Mesenchymal stem cell (in vitro differentiated cells and primary cell): ENCODE results near the gene ZBTB49.

Source experiments
- DNase-seq: peaks from one replicate; pipeline ENCODE4 v3.0.0-alpha.2; 2013
- H2AFZ ChIP-seq: one replicate; pipeline ENCODE4 v1.6.1; 2013; ENCODE audit warnings: low read depth, mild to moderate bottlenecking, control low read depth, inconsistent platforms, low read length, moderate library complexity
- H2AK5ac ChIP-seq: 2 replicates; pipeline ENCODE4 v1.6.1; 2013; ENCODE audit warnings: low read length, moderate library complexity, mild to moderate bottlenecking, inconsistent platforms; ENCODE audit not compliant: severe bottlenecking
- H2BK120ac ChIP-seq: one replicate; pipeline ENCODE4 v1.6.1; 2013; ENCODE audit warnings: low read depth, mild to moderate bottlenecking, inconsistent platforms, low read length, moderate library complexity
- H2BK12ac ChIP-seq, 2 experiments: one replicate each; pipeline ENCODE4 v1.6.1; 2013; ENCODE audit warnings: inconsistent platforms in 2 of 2, low read length in 2 of 2, mild to moderate bottlenecking in 2 of 2, moderate library complexity in 2 of 2, control low read depth in 1 of 2
- H2BK15ac ChIP-seq: one replicate; pipeline ENCODE4 v1.6.1; 2013; ENCODE audit warnings: mild to moderate bottlenecking, low read depth, inconsistent platforms; ENCODE audit not compliant: poor library complexity, severe bottlenecking
- H2BK5ac ChIP-seq: 2 replicates; pipeline ENCODE4 v1.6.1; 2013; ENCODE audit warnings: low read depth, mild to moderate bottlenecking, low read length, control low read depth, inconsistent platforms; ENCODE audit not compliant: poor library complexity, severe bottlenecking
- H3K14ac ChIP-seq, 2 experiments: one replicate each; pipeline ENCODE4 v1.6.1; 2013; ENCODE audit warnings: inconsistent platforms in 2 of 2, low read length in 2 of 2, control low read depth in 1 of 2, mild to moderate bottlenecking in 1 of 2, moderate library complexity in 1 of 2
- H3K18ac ChIP-seq, 2 experiments: one replicate each; pipeline ENCODE4 v1.6.1; 2013; ENCODE audit warnings: inconsistent platforms in 2 of 2, low read length in 2 of 2, control low read depth in 1 of 2, low read depth in 1 of 2, mild to moderate bottlenecking in 1 of 2
- H3K23ac ChIP-seq, 2 experiments: one replicate each; pipeline ENCODE4 v1.6.1; 2013; ENCODE audit warnings: inconsistent platforms in 2 of 2, low read length in 2 of 2, mild to moderate bottlenecking in 2 of 2, moderate library complexity in 2 of 2, control low read depth in 1 of 2
- H3K27ac ChIP-seq: 2 replicates; pipeline ENCODE4 v1.5.1; 2013; ENCODE audit warnings: mild to moderate bottlenecking, moderate library complexity, low read length, control low read depth, inconsistent platforms; ENCODE audit not compliant: poor library complexity, severe bottlenecking
- H3K27me3 ChIP-seq, 2 experiments: 2 replicates each; pipeline versions ENCODE4 v1.6.1 to v1.7.0; 2013; ENCODE audit warnings: low read length in 2 of 2, mild to moderate bottlenecking in 2 of 2, moderate library complexity in 2 of 2, control low read depth in 1 of 2, inconsistent platforms in 1 of 2; ENCODE audit not compliant: control insufficient read depth in 1 of 2, insufficient read depth in 1 of 2
- H3K36me3 ChIP-seq, 2 experiments: 2 replicates each; pipeline versions ENCODE4 v1.6.1 to v1.7.0; 2013; ENCODE audit warnings: low read length in 2 of 2, control low read depth in 1 of 2, inconsistent platforms in 1 of 2, low read depth in 1 of 2, mild to moderate bottlenecking in 1 of 2; ENCODE audit not compliant: insufficient read depth in 2 of 2, control insufficient read depth in 1 of 2
- H3K4ac ChIP-seq, 2 experiments: one replicate each; pipeline ENCODE4 v1.6.1; 2013; ENCODE audit warnings: inconsistent platforms in 2 of 2, low read length in 2 of 2, mild to moderate bottlenecking in 2 of 2, moderate library complexity in 2 of 2, control low read depth in 1 of 2, low read depth in 1 of 2
- H3K4me1 ChIP-seq: 2 replicates; pipeline ENCODE4 v1.6.1; 2013; ENCODE audit warnings: low read depth, low read length, control low read depth; ENCODE audit not compliant: control insufficient read depth, insufficient read depth
- H3K4me2 ChIP-seq: 2 replicates; pipeline ENCODE4 v1.6.1; 2013; ENCODE audit warnings: low read length, mild to moderate bottlenecking, inconsistent platforms; ENCODE audit not compliant: poor library complexity, severe bottlenecking
- H3K4me3 ChIP-seq, 2 experiments: 2 replicates each; pipeline versions ENCODE4 v1.5.1 to v1.7.0; 2013; ENCODE audit warnings: low read length in 2 of 2, mild to moderate bottlenecking in 2 of 2, control low read depth in 1 of 2, low read depth in 1 of 2; ENCODE audit not compliant: insufficient read depth in 1 of 2
- H3K79me1 ChIP-seq: replicated peaks from 2 replicates; pipeline ENCODE4 v1.6.1; 2013; ENCODE audit warnings: mild to moderate bottlenecking, control low read depth, low read length, inconsistent platforms; ENCODE audit not compliant: poor library complexity, severe bottlenecking
- H3K9ac ChIP-seq: 2 replicates; pipeline ENCODE4 v1.7.0; 2013; ENCODE audit warnings: mild to moderate bottlenecking, low read length, moderate library complexity
- H3K9me3 ChIP-seq: 2 replicates; pipeline ENCODE4 v1.7.0; 2013; ENCODE audit warnings: mild to moderate bottlenecking, low read length; ENCODE audit not compliant: control insufficient read depth
- H4K8ac ChIP-seq: one replicate; pipeline ENCODE4 v1.6.1; 2013; ENCODE audit warnings: inconsistent platforms, mild to moderate bottlenecking, low read length, moderate library complexity
- H4K91ac ChIP-seq: one replicate; pipeline ENCODE4 v1.6.1; 2013; ENCODE audit warnings: mild to moderate bottlenecking, low read length, inconsistent platforms
- WGBS: methylation state at CpG from one replicate; pipeline ENCODE4 v1.1.7; 2013; ENCODE audit warnings: mixed read lengths; 5-methylcytosine and 5-hydroxymethylcytosine counted together

Gene ZBTB49

GRCh38 chr4:4338210-4339001 is 48.4 kb downstream of the ZBTB49 start:
- Histone ChIP-seq H3K9ac (no peak overlapping the region), H2AFZ (no peak overlapping the region), H2AK5ac (no peak overlapping the region), H3K4me2 (no peak overlapping the region), H3K23ac (no peak overlapping the region), H4K8ac (no peak overlapping the region), H3K79me1 (no peaks in the 10 kb centered on the region), H3K4ac (no peak overlapping the region), H3K9me3 (no peaks in the 10 kb centered on the region), H2BK12ac (no peak overlapping the region), H2BK5ac (no peak overlapping the region), H2BK120ac (no peak overlapping the region), H3K27me3 (peaks cover 22 to 57% of the 10 kb centered on the region in 2 experiments), H3K36me3 (no peaks in the 10 kb centered on the region), H3K4me1 (peaks cover under 1% of the 10 kb centered on the region), H3K18ac (no peak overlapping the region), H3K4me3 (no peak overlapping the region), H3K14ac (no peak overlapping the region), H3K27ac (no peak overlapping the region), H4K91ac (no peak overlapping the region), H2BK15ac (no peak overlapping the region)
- no peak for DNase-seq
- WGBS, result 89% methylated on average over 9 of the region's 11 CpGs

GRCh38 chr4:4339504-4340085 is 49.5 kb downstream of the ZBTB49 start:
- peaks cover 22 to 62% of the 10 kb centered on the region in 2 experiments for H3K27me3 ChIP-seq
- no peak overlapping the region for H3K14ac ChIP-seq
- no peaks in the 10 kb centered on the region for H3K9me3 ChIP-seq
- H2BK15ac ChIP-seq, result no peak overlapping the region
- H2BK12ac ChIP-seq, result no peak overlapping the region
- H4K91ac ChIP-seq, result no peak overlapping the region
- DNase-seq, result no peak
- no peaks in the 10 kb centered on the region for H3K79me1 ChIP-seq
- H2BK5ac ChIP-seq, result no peak overlapping the region
- H2AFZ ChIP-seq, result no peak overlapping the region
- H3K4me1 ChIP-seq, result no peaks in the 10 kb centered on the region
- no peak overlapping the region for H3K27ac ChIP-seq
- WGBS, result 66% methylated on average over 20 of the region's 21 CpGs
- no peak overlapping the region for H3K4ac ChIP-seq
- H3K23ac ChIP-seq, result peak overlapping the region in 1 of 2 experiments; percentile 41
- H2BK120ac ChIP-seq, result no peak overlapping the region
- no peak overlapping the region for H4K8ac ChIP-seq
- no peaks in the 10 kb centered on the region for H3K36me3 ChIP-seq
- H3K4me2 ChIP-seq, result no peak overlapping the region
- H2AK5ac ChIP-seq, result no peak overlapping the region
- no peak overlapping the region for H3K18ac ChIP-seq
- no peak overlapping the region for H3K9ac ChIP-seq
- H3K4me3 ChIP-seq, result no peak overlapping the region

- 89% methylated on average over 9 of the region's 9 CpGs for WGBS
Measured at GRCh38 chr4:4341861-4342650, 52.0 kb downstream of the ZBTB49 start.

GRCh38 chr4:4343038-4343437 is 53.0 kb downstream of the ZBTB49 start:
- no peak for DNase-seq
- H2BK5ac ChIP-seq, result no peak overlapping the region
- no peaks in the 10 kb centered on the region for H3K36me3 ChIP-seq
- no peak overlapping the region for H3K14ac ChIP-seq
- H3K79me1 ChIP-seq, result no peaks in the 10 kb centered on the region
- WGBS, result 86% methylated on average over 5 of the region's 5 CpGs
- no peak overlapping the region for H3K23ac ChIP-seq
- no peak overlapping the region for H2BK12ac ChIP-seq
- no peak overlapping the region for H3K9ac ChIP-seq
- no peak overlapping the region for H2AK5ac ChIP-seq
- peaks cover 15 to 75% of the 10 kb centered on the region in 2 experiments for H3K27me3 ChIP-seq
- H2BK120ac ChIP-seq, result no peak overlapping the region
- no peak overlapping the region for H2AFZ ChIP-seq
- H3K27ac ChIP-seq, result no peak overlapping the region
- no peak overlapping the region for H3K4me2 ChIP-seq
- H3K9me3 ChIP-seq, result no peaks in the 10 kb centered on the region
- no peak overlapping the region for H3K18ac ChIP-seq
- no peak overlapping the region for H4K91ac ChIP-seq
- no peaks in the 10 kb centered on the region for H3K4me1 ChIP-seq
- H4K8ac ChIP-seq, result no peak overlapping the region
- no peak overlapping the region for H2BK15ac ChIP-seq
- no peak overlapping the region for H3K4me3 ChIP-seq
- no peak overlapping the region for H3K4ac ChIP-seq

More at GRCh38 chr4:4341861-4342650, 52.0 kb downstream of the ZBTB49 start:
- H3K23ac ChIP-seq, result no peak overlapping the region
- no peak overlapping the region for H3K9ac ChIP-seq
- no peak overlapping the region for H2AFZ ChIP-seq
- no peaks in the 10 kb centered on the region for H3K36me3 ChIP-seq
- H3K14ac ChIP-seq, result no peak overlapping the region
- no peak overlapping the region for H4K91ac ChIP-seq
- H2BK120ac ChIP-seq, result no peak overlapping the region
- no peak overlapping the region for H3K27ac ChIP-seq
- no peak overlapping the region for H3K4me2 ChIP-seq
- no peaks in the 10 kb centered on the region for H3K79me1 ChIP-seq
- no peak overlapping the region for H2BK15ac ChIP-seq
- no peak overlapping the region for H2AK5ac ChIP-seq
- H3K9me3 ChIP-seq, result no peaks in the 10 kb centered on the region
- H3K27me3 ChIP-seq, result peaks cover 22 to 76% of the 10 kb centered on the region in 2 experiments
- no peak overlapping the region for H4K8ac ChIP-seq
- no peak overlapping the region for H2BK5ac ChIP-seq
- DNase-seq, result no peak
- no peak overlapping the region for H2BK12ac ChIP-seq
- no peak overlapping the region for H3K4me3 ChIP-seq
- no peaks in the 10 kb centered on the region for H3K4me1 ChIP-seq
- H3K4ac ChIP-seq, result no peak overlapping the region
- no peak overlapping the region for H3K18ac ChIP-seq
